Left ventricle myocardium inferior (tissue), 1 donor: ENCODE data around the gene GPRIN1. TPM values are rescaled to one million over a fixed set of nuclear protein-coding genes. Genes with fewer than 3 reads are reported as not detected.

Source experiments
- DNase-seq: peaks from one replicate; pipeline ENCODE4 v3.0.0-alpha.2; 2020
- H3K27ac ChIP-seq: fragments of 200-600 bp; replicated peaks from 2 replicates; pipeline ENCODE4 v1.8.0; 2021
- H3K27me3 ChIP-seq: fragments of 200-600 bp; 2 replicates; pipeline ENCODE4 v1.8.0; 2021; ENCODE audit warnings: low read depth
- H3K36me3 ChIP-seq: fragments of 200-600 bp; 2 replicates; pipeline ENCODE4 v1.8.0; 2021
- H3K4me1 ChIP-seq: fragments of 200-600 bp; 2 replicates; pipeline ENCODE4 v1.8.0; 2021
- H3K4me3 ChIP-seq: fragments of 200-600 bp; 2 replicates; pipeline ENCODE4 v1.8.0; 2021; ENCODE audit warnings: mild to moderate bottlenecking, moderate library complexity
- H3K9me3 ChIP-seq: fragments of 200-600 bp; replicated peaks from 2 replicates; pipeline ENCODE4 v1.8.0; 2021
- intact Hi-C: fragments of 100-400 bp; cut with micrococcal nuclease; formaldehyde crosslinking; loops from one replicate; pipeline ENCODE4 v1.11.0; 2022
- total RNA-seq: library from RNA; stranded (reverse); fragmentation: NEBNext Ultra II Directional; extraction: Animal tissue kit (Norgen Biotek cat#: 25700); gene quantifications from one replicate; pipeline ENCODE4 v1.2.1, GENCODE V29; 2021
- TF ChIP-seq, protein P1 (sequence below): fragments of 200-600 bp; IDR thresholded peaks from 2 replicates; pipeline ENCODE4 v1.8.0; 2021; ENCODE audit warnings: antibody characterized with exemption, mild to moderate bottlenecking, borderline replicate concordance
- donor health status: DM: no; HTN: yes; CAD: no; lungs with severe emphysema.

GPRIN1 gene
- total RNA-seq, 1 donor from 2014 or later: 0.58 TPM

DNA sequence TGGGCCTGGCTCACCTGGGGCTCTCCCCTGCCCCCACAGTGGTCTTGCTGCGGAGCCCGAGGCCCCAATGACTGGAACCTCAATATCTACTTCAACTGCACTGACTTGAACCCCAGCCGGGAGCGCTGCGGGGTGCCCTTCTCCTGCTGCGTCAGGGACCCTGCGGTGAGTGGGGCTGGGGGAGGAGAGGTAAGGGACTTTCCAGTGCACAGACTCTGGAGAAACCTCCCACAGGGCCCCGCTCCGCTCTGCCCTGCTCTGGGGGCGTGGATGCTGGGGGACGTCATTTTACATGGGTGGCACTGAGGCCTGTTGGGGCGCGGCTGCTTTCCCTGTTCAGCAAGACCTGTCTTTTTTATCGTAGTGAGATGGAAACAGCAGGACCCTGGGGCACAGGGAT lies 44.9 kb upstream of the GPRIN1 start:
- Histone ChIP-seq H3K4me1 (peaks cover 14% of the 10 kb centered on the region), H3K36me3 (peaks cover 40% of the 10 kb centered on the region), H3K4me3 (no peak overlapping the region), H3K27ac (no peak overlapping the region), H3K9me3 (no peaks in the 10 kb centered on the region), H3K27me3 (no peaks in the 10 kb centered on the region)
- intact Hi-C loops: no loop called here
- TF ChIP-seq, protein P1, sequence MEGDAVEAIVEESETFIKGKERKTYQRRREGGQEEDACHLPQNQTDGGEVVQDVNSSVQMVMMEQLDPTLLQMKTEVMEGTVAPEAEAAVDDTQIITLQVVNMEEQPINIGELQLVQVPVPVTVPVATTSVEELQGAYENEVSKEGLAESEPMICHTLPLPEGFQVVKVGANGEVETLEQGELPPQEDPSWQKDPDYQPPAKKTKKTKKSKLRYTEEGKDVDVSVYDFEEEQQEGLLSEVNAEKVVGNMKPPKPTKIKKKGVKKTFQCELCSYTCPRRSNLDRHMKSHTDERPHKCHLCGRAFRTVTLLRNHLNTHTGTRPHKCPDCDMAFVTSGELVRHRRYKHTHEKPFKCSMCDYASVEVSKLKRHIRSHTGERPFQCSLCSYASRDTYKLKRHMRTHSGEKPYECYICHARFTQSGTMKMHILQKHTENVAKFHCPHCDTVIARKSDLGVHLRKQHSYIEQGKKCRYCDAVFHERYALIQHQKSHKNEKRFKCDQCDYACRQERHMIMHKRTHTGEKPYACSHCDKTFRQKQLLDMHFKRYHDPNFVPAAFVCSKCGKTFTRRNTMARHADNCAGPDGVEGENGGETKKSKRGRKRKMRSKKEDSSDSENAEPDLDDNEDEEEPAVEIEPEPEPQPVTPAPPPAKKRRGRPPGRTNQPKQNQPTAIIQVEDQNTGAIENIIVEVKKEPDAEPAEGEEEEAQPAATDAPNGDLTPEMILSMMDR: no peak
- no peak for DNase-seq

DNA sequence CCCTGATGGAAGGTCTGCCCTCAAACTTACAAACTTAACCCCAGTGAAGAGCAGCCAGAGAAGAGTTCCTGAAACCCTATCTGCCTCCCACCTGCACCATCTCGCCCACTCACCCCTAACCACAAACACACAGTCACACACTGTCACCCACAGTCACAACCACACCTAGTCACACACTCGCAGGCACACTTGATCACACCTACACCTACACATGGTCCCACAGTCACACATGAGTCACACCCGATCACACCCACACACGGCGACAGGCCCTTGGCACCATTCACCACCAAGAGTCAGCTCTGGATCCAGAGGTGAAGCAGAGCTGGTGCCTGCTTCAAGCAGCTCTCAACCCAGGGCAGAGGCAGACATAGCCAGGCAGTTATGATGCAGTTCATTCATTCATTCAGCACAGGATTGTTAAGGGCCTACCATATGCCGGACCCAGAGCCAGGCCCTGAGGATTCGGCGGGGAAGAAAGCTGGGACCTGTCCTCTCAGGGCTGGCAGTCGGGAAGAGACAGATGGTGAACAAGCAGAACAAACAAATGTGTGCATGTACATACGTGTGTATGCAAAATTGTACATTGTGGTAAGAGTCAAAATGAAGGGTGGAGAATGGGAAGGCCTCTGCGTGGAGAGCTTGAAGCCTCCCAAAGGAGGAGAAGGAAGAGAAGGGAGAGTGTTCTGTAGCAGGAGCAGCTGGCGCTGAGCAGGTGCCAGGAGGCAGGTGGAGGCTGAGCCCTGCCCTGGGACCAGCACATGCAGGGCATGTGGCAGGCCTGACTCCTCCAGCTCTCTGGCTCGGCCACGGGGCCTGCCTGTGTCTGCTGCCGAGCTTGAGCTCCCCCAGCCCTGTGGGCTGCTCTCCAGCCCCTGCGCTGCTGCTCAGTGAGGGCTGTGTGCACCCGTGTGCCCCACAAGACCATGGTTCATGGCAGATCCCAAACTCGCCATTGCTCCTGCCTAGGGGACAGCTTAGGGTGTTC lies 43.7 kb upstream of the GPRIN1 start:
- TF ChIP-seq, protein P1: no peak
- peaks cover 40% of the 10 kb centered on the region for H3K36me3 ChIP-seq
- H3K4me3 ChIP-seq: no peak overlapping the region
- no peaks in the 10 kb centered on the region for H3K9me3 ChIP-seq
- H3K4me1 ChIP-seq: peaks cover 11% of the 10 kb centered on the region
- H3K27ac ChIP-seq: no peak overlapping the region
- DNase-seq: no peak
- no peaks in the 10 kb centered on the region for H3K27me3 ChIP-seq
- intact Hi-C loops: no loop called here

- Histone ChIP-seq H3K36me3 (peaks cover 36% of the 10 kb centered on the region), H3K4me3 (no peak overlapping the region), H3K9me3 (no peaks in the 10 kb centered on the region), H3K27ac (no peak overlapping the region), H3K27me3 (no peaks in the 10 kb centered on the region), H3K4me1 (peaks cover 17% of the 10 kb centered on the region)
- DNase-seq: no peak
- TF ChIP-seq, protein P1: no peak
- intact Hi-C loops: no loop called here
Measured at GRCh38 chr5:176652136-176652535, 42.2 kb upstream of the GPRIN1 start.

DNA sequence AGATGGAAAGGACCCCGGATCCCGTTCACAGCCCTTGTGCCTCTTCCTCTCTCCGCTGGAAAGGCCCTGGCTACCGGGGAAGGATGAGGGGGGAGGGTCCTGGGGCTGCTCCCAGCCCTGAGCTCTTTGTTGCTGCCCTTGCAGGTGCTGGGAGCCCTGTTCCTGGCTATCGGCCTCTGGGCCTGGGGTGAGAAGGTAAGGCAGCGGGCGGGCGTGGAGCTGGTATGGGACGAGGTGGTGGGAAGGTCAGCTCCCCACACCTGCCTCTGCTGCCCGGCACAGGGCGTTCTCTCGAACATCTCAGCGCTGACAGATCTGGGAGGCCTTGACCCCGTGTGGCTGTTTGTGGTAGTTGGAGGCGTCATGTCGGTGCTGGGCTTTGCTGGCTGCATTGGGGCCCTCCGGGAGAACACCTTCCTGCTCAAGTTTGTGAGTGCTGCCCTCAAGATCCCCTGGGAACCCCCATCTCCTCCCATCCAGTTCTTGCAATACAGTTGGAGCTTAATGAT lies 41.6 kb upstream of the GPRIN1 start:
- Histone ChIP-seq H3K27me3 (no peaks in the 10 kb centered on the region), H3K4me3 (no peak overlapping the region), H3K9me3 (no peaks in the 10 kb centered on the region), H3K4me1 (peaks cover 22% of the 10 kb centered on the region), H3K27ac (no peak overlapping the region), H3K36me3 (peaks cover 32% of the 10 kb centered on the region)
- TF ChIP-seq, protein P1: no peak
- no peak for DNase-seq
- intact Hi-C loops: no loop called here

- Histone ChIP-seq H3K4me1 (peaks cover 24% of the 10 kb centered on the region), H3K27ac (no peak overlapping the region), H3K4me3 (no peak overlapping the region), H3K27me3 (no peaks in the 10 kb centered on the region), H3K36me3 (peaks cover 28% of the 10 kb centered on the region), H3K9me3 (no peaks in the 10 kb centered on the region)
- TF ChIP-seq, protein P1: no peak
- DNase-seq: no peak
- intact Hi-C loops: no loop called here
Measured at GRCh38 chr5:176650354-176650884, 40.5 kb upstream of the GPRIN1 start.
